SK-N-SH (cell line): Measurements from ENCODE around the gene CBY2.

Experiments
- CTCF ChIP-seq: fragments of 200-600 bp; sonication (generic); IDR thresholded peaks from 2 replicates; pipeline ENCODE4 v1.6.1; 2017; ENCODE audit warnings: antibody characterized with exemption, mild to moderate bottlenecking, moderate library complexity
- MXI1 ChIP-seq: IDR thresholded peaks from 2 replicates; pipeline ENCODE4 v1.6.1; 2012; ENCODE audit warnings: mild to moderate bottlenecking, low read depth, low read length, improper control_type of control experiment
- NRF1 ChIP-seq: IDR thresholded peaks from 2 replicates; pipeline ENCODE4 v1.6.1; 2012; ENCODE audit warnings: low read depth, mild to moderate bottlenecking, low read length
- POLR2AphosphoS5 ChIP-seq: IDR thresholded peaks from 2 replicates; pipeline ENCODE4 v1.6.1; 2012; ENCODE audit warnings: low read depth, low read length
- SIN3A ChIP-seq: IDR thresholded peaks from 2 replicates; pipeline ENCODE4 v1.6.1; 2012; ENCODE audit warnings: low read depth, mild to moderate bottlenecking, low read length, moderate library complexity, borderline replicate concordance
- USF2 ChIP-seq: fragments of 150-350 bp; IDR thresholded peaks from 2 replicates; pipeline ENCODE4 v1.6.1; 2017; ENCODE audit warnings: antibody characterized with exemption, low read length, low read depth, borderline replicate concordance

GRCh38 chr13:45688577-45688976 is 13.5 kb upstream of the CBY2 start:
- TF ChIP-seq CTCF (no peak), SIN3A (no peak), USF2 (no peak), MXI1 (no peak), POLR2AphosphoS5 (no peak), NRF1 (no peak)
